ENCODE measurements around the gene TTC33.

GRCh38 chr5:40631236-40631635 lies 124.5 kb downstream of the TTC33 start:
- TF ChIP-seq CTCF (IDR thresholded peaks at IDR 0.05; ENCODE audit: low read depth, low read length): no peak
- no peak for TF ChIP-seq EZH2phosphoT487 (IDR thresholded peaks at IDR 0.05; ENCODE audit: low read depth)

Data from OCI-LY3 (cell line).